VCaP (cell line): ENCODE measurements around the gene ATG5.

Source experiments
- H3K27ac ChIP-seq: fragments of 450-650 bp; 2 replicates; pipeline ENCODE4 v1.5.1; 2017
- CTCF ChIP-seq: fragments of 450-650 bp; conservative IDR thresholded peaks from 2 replicates; pipeline ENCODE4 v1.5.1; 2017; ENCODE audit warnings: mild to moderate bottlenecking, moderate library complexity

Gene ATG5

GRCh38 chr6:106184629-106185028 lies 140.9 kb downstream of the ATG5 start:
- TF ChIP-seq CTCF = no peak
- no peak overlapping the region for H3K27ac ChIP-seq

- no peak for TF ChIP-seq CTCF
These were observed 142.1 kb downstream of the ATG5 start for GRCh38 chr6:106183430-106183829.

GRCh38 chr6:106182455-106182854 lies 143.1 kb downstream of the ATG5 start:
- TF ChIP-seq CTCF = no peak
- H3K27ac ChIP-seq = no peak overlapping the region

More at GRCh38 chr6:106183430-106183829, 142.1 kb downstream of the ATG5 start:
- no peak overlapping the region for H3K27ac ChIP-seq

GRCh38 chr6:106181664-106182418 lies 143.7 kb downstream of the ATG5 start:
- no peak for TF ChIP-seq CTCF
- no peak overlapping the region for H3K27ac ChIP-seq

GRCh38 chr6:106180208-106180607 lies 145.4 kb downstream of the ATG5 start:
- no peak for TF ChIP-seq CTCF

GRCh38 chr6:106178900-106179299 lies 146.7 kb downstream of the ATG5 start:
- TF ChIP-seq CTCF = no peak
- no peak overlapping the region for H3K27ac ChIP-seq

More at GRCh38 chr6:106180208-106180607, 145.4 kb downstream of the ATG5 start:
- no peak overlapping the region for H3K27ac ChIP-seq

- TF ChIP-seq CTCF = no peak
- H3K27ac ChIP-seq = no peak overlapping the region
These were observed 147.8 kb downstream of the ATG5 start for GRCh38 chr6:106177786-106178185.
